ENCODE measurements around the gene FERMT3.

The FERMT3 gene

DNA sequence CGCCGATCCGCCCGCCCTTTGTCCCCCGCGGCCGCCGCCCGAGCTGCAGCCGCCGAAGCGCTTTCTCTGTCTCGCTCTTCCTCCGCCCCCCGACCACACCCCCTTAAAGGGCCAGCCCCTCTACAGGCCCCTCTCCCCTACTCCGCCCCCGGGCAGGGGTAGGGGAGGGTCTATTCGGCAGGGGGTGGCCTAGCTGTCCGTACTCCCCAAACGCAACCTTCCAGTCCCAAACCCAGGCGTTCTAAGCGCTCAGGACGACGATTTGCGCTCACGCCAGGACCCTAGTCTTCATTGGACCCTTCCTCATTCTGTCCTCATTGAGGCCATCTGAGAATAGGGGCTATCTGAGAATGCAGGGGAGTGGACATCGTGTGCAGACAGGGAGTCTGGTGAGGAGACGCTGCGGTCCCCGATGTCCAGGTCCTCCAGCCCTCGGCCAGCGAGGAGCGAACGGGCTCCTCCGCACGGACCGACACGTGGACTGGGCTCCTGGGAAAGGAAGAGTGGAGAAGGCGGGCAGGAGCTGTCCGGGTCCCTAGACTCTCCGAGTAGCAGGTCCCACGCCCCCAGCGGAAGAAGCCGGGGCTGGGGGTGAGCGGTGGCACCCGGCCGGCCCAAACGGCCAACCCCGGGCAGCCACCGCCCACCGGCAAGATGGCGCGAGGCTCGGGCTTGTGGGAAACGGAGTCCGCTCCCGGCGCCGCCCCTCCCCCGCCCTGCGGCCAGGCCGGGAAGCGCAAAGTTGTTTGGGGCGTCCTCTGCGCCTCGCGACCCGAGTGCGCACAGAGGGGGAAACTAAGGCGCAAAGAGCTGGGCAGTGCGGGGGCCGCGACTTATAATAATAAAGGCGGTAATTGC lies 40.6 kb downstream of the FERMT3 start, which contains the start of gene PPP1R14B:
TSS of gene PPP1R14B (minus strand) at position 73 of the 858 bp plus-strand sequence. CDS start 270 bp downstream, outside the sequence.
- TF ChIP-seq CTCF (IDR thresholded peaks at IDR 0.05; ENCODE audit: insufficient read depth, low read depth, low read length, missing control alignments), result no peak
- DNase-seq (ENCODE audit: low read depth), result peak; percentile 83
- peak within 1 kb of the TSS; percentile 98 for H3K4me3 ChIP-seq (ENCODE audit: low read depth, low read length)

- no peak for DNase-seq (ENCODE audit: low read depth)
- H3K4me3 ChIP-seq (ENCODE audit: low read depth, low read length), result no peak overlapping the region
- TF ChIP-seq CTCF (IDR thresholded peaks at IDR 0.05; ENCODE audit: insufficient read depth, low read depth, low read length, missing control alignments), result no peak
These were observed 41.4 kb downstream of the FERMT3 start for GRCh38 chr11:64247729-64248531.

DNA sequence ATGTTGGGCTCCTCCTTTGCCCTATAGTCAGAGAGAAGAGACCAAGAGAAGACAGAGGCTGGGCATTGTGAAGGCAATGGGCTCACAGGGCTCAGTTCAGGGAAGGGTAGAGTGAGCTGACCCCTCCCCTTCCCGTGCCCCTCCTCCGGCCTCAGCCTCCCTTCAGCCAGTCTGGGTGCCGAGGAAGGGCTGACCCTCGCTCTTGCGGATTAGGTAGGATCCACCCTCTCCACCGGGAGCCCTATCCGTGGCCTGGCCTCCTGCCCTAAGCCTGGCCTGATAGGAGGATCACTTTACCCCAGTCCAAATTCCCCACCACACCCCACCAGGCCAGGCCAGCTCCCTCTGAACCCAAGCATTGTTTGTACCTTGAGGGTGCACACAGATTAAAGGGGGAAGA lies 42.1 kb downstream of the FERMT3 start:
- no peak overlapping the region for H3K4me3 ChIP-seq (ENCODE audit: low read depth, low read length)
- no peak for DNase-seq (ENCODE audit: low read depth)
- TF ChIP-seq CTCF (IDR thresholded peaks at IDR 0.05; ENCODE audit: insufficient read depth, low read depth, low read length, missing control alignments), result no peak

DNA sequence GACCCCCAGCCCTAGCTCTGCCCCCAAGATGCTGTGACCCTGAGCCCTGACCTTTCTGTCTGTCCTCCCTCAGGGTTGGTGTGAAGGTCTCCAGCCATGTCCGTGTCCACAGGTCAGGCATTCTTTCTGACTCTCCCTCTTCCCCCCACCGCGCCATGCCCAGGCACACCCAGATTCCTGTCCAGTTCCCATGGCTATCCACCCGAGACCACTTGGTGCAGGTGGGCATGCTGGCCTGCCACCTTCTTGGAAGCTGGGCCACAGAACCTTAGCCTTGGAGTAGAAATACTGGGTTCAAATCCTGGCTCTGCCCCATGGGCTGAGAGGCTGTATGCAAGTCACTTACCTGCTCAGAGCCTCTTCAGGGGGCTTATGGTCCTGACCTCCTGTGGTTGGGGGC lies 42.5 kb downstream of the FERMT3 start:
- H3K4me3 ChIP-seq (ENCODE audit: low read depth, low read length), result no peak overlapping the region
- TF ChIP-seq CTCF (IDR thresholded peaks at IDR 0.05; ENCODE audit: insufficient read depth, low read depth, low read length, missing control alignments), result no peak
- no peak for DNase-seq (ENCODE audit: low read depth)

DNA sequence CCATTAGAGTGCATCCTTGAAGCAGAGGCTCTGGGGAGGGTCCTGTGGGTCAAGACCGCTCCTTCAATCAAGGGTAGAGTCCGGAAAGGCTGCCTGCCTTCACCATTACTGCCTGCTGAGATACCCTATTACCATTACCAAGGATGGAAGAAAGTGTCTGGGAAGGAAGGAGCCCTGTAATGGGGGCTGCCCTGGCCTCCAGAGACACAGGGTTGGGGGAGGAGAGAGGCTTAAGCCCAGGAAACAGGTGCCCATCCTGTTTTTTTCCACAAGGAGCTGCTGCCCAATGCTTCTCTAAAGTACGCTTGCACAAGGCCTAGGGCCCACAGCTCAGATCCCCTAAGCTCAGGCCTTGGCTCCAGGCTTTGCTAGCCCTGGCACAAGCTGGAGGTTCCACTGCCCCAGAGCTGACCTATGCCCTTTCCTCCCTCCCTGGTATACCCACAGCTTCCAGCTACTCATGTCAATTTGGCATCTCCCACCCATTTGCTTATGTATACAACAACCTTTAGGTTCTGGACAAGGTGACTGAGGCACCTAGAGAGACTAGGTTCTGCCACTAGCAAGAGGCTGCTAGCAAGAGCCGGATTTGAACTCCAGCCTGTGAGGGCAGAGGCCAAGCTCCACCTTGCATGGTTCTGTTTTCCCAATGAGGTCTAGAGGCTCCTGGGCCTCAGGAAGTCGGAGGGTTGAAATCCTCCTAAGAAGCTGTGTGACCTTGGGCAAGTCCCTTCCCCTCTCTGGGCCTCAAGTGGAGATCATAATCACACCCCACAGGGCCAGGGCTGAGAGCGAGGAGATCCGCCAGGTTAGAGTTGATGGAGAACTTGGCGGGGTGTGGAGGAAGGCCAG lies 43.3 kb downstream of the FERMT3 start:
- no peak for DNase-seq (ENCODE audit: low read depth)
- TF ChIP-seq CTCF (IDR thresholded peaks at IDR 0.05; ENCODE audit: insufficient read depth, low read depth, low read length, missing control alignments), result no peak
- H3K4me3 ChIP-seq (ENCODE audit: low read depth, low read length), result no peak overlapping the region

GRCh38 chr11:64250415-64251015 lies 44.0 kb downstream of the FERMT3 start:
- no peak for TF ChIP-seq CTCF (IDR thresholded peaks at IDR 0.05; ENCODE audit: insufficient read depth, low read depth, low read length, missing control alignments)
- no peak for DNase-seq (ENCODE audit: low read depth)
- H3K4me3 ChIP-seq (ENCODE audit: low read depth, low read length), result peak overlapping the region; percentile 56; the same call in 1 of the 2 replicates
